IPS-18c (cell line): ENCODE data around the gene C6orf120.

ENCODE experiments used
- H3K4me3 ChIP-seq: 2 replicates; pipeline ENCODE4 v1.7.0; 2013; ENCODE audit warnings: low read depth, mild to moderate bottlenecking, low read length, moderate library complexity; ENCODE audit not compliant: insufficient read depth
- H3K9me3 ChIP-seq: one replicate; pipeline ENCODE4 v1.6.1; 2013; ENCODE audit warnings: mild to moderate bottlenecking, low read length, moderate library complexity; ENCODE audit not compliant: control insufficient read depth, insufficient read depth

The C6orf120 gene

DNA sequence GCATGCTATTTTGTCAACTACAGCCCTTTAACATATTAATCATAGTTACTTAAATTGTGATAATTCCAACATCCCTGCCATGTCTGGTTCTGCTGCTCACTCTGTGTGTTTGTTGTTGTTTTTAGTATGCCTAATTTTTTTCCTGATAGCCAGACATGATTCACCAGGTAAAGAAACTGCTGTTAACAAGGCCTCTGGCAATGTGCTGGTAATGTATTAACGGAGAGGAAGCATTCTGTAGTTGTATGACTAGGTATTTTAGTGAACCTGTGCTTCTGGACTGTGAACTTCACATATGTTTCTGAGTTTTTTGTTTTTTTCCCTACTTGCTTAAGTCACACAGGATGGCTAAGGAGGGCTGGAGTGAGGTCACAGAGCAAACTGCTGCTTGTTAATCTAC, 44.6 kb downstream of the C6orf120 start:
- no peak overlapping the region for H3K4me3 ChIP-seq

DNA sequence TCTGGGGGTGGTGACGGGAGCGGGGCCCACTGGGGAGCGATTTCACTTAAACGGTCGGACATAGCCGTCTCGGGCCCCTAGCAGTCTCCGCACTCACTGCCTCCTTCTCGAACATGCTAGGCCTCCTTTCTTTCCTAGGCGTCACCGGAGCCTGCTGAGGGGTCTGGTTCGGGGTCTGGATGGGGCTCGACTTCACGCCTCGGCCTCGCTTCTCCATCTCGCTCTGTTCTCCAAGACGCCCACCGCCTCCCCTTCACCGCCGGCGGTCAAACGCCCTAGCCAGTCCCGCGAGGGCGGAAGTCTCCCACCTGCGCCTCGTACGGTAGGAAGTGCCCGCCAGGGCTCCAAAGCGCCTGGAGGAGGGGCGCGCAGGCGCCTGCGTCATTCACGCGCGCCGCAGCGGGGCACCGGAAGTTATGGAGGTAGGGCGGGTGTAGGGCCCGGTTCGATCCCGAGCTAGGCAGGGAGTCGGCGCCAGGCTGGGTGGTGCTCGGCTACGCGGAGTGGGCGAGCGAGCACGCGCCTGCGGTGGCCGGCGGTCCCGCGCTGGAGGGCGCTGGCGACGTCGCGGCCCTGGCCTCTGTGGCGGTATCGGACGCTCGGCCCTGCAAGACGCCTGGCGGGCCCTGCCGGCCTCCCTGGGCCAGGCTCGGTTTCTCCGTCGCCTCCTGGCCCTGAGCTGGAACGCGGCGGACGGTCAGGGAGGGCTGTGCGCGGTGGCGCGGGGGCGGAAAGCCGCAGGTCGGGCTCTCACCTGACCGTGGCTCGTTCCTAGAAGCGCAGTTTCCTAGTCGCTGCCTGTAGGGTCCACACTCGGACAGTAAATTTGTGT, 49.5 kb downstream of the C6orf120 start, which contains the start of the genes DYNLT2 and ERMARD:
Gene DYNLT2, minus strand, starts transcription at position 331 of the 832 bp plus-strand sequence. Its CDS starts 114 bp downstream, at position 217.
Gene ERMARD, plus strand, starts transcription at position 381 of the 832 bp plus-strand sequence. Its CDS starts 36 bp downstream, at position 417.
- H3K4me3 ChIP-seq, result peak within 1 kb of the TSS; percentile 55
- no peaks in the 10 kb centered on the region for H3K9me3 ChIP-seq

More for the DNA sequence above, 44.6 kb downstream of the C6orf120 start:
- no peaks in the 10 kb centered on the region for H3K9me3 ChIP-seq

DNA sequence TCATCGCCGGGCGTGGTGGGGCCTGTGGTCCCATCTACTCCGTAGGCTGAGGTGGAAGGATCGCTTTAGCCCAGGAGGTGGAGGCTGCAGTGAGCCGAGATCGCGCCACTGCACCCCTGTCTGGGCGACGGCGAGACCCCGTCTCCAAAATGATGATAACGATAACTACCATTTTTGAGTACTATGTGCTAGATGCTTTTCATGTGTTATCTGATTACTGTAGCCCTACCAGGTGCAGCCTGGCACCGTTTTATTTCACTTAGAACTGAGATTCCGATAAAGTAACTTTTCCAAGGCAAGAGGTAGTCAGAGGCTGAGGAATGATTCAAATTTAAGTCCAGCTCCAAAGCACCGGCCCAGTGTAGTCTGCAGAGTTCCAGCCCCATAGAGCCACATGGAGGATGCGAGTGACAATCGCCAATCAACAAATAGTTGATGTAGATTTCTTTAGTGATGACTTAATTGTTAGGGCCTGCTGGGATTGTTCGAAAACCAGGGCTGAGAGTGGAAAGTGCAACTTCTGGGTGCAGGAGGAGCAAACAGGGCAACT, 50.2 kb downstream of the C6orf120 start:
- peak overlapping the region; percentile 55 for H3K4me3 ChIP-seq
- H3K9me3 ChIP-seq, result no peaks in the 10 kb centered on the region
